Immature natural killer cell (primary cell): ENCODE results near the gene IL22RA1. TPM values are rescaled to one million over a fixed set of nuclear protein-coding genes. Genes with fewer than 3 reads are reported as not detected.

Experiments used
- DNase-seq, 3 donors: peaks; one replicate each; pipeline ENCODE4 v3.0.0; 2022; ENCODE audit warnings: mixed read lengths in 1 of 3
- H3K27ac Mint-ChIP-seq, 6 donors: one replicate each; pipeline ENCODE4 v1.8.0; 2020; ENCODE audit warnings: mixed read lengths in 6 of 6, mild to moderate bottlenecking in 5 of 6, inconsistent platforms in 4 of 6, moderate library complexity in 3 of 6
- H3K27me3 Mint-ChIP-seq, 3 donors: one replicate each; pipeline ENCODE4 v1.8.0; 2020 to 2021; ENCODE audit warnings: low read depth in 3 of 3, mild to moderate bottlenecking in 3 of 3, mixed read lengths in 3 of 3, moderate library complexity in 3 of 3, inconsistent platforms in 1 of 3
- H3K36me3 Mint-ChIP-seq, 3 donors: one replicate each; pipeline ENCODE4 v1.8.0; 2020; ENCODE audit warnings: mixed read lengths in 3 of 3, inconsistent platforms in 2 of 3, mild to moderate bottlenecking in 2 of 3
- H3K4me1 Mint-ChIP-seq, 2 donors: one replicate each; pipeline ENCODE4 v1.8.0; 2020; ENCODE audit warnings: inconsistent platforms in 2 of 2, mild to moderate bottlenecking in 2 of 2, mixed read lengths in 2 of 2, moderate library complexity in 1 of 2
- H3K4me3 Mint-ChIP-seq, 5 donors: one replicate each; pipeline ENCODE4 v1.8.0; 2020; ENCODE audit warnings: mild to moderate bottlenecking in 5 of 5, mixed read lengths in 5 of 5, inconsistent platforms in 3 of 5, moderate library complexity in 3 of 5
- H3K9me3 Mint-ChIP-seq, 6 donors: one replicate each; pipeline ENCODE4 v1.8.0; 2020; ENCODE audit warnings: mild to moderate bottlenecking in 6 of 6, mixed read lengths in 6 of 6, inconsistent platforms in 4 of 6, moderate library complexity in 3 of 6
- polyA plus RNA-seq, 3 donors: library from polyadenylated mRNA; unstranded; fragments of 300-500 nt; fragmentation: Illumina TruSeq; gene quantifications; one replicate each; pipeline ENCODE4 v1.2.3, GENCODE V29; 2021

The IL22RA1 gene, protein sequence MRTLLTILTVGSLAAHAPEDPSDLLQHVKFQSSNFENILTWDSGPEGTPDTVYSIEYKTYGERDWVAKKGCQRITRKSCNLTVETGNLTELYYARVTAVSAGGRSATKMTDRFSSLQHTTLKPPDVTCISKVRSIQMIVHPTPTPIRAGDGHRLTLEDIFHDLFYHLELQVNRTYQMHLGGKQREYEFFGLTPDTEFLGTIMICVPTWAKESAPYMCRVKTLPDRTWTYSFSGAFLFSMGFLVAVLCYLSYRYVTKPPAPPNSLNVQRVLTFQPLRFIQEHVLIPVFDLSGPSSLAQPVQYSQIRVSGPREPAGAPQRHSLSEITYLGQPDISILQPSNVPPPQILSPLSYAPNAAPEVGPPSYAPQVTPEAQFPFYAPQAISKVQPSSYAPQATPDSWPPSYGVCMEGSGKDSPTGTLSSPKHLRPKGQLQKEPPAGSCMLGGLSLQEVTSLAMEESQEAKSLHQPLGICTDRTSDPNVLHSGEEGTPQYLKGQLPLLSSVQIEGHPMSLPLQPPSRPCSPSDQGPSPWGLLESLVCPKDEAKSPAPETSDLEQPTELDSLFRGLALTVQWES
- not detected for polyA plus RNA-seq

DNA sequence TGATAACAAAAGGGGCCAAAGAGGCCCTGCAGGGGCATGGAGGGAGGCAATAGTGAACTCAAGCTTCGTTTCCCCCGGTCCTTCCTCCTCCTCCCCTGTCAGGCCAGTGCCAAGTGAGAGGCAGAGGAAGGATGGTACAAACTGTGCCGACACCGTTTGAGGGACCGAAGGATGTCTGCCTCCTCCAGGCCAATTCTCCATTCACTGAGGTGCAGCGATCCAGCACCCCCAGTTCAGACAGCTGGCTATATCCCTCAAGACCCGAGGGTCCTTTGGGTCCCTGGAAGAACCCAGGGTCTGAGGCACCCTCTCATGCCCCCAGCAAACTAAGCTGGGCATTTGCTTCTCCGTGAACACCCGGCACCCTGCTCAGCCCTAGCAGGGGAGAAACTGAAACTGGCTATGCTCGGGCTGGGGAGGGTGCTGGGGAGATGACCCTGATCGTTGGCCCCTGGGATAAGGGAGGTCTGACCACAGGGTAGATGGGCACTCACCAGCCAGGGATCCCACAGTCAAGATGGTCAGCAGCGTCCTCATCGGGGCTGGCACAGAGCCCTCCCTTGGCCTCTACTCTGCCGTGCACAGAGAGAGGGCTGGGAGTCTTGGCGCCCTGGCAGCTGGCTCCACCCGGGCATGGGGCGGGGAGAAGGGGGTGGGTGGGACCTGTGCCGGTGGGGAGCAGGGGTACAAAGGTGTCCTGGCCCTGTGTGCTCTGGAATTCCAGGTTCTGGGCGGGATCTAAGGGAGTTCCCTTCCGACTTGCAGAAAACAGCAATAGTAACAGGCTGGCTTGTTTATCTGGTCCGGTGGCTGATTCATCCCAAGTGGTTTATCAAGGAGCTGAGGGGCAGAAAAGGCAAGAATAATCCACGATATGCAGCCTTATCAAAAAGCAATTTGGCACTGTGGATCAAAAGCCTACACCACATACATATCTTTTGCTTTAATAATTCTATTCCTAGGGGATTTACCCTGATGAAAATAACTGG is at the start of gene IL22RA1:
Gene IL22RA1, minus strand, starts transcription at position 595 of the 989 bp plus-strand sequence. Its CDS starts 58 bp downstream, at position 537.
- no peak for DNase-seq
- peak within 1 kb of the TSS in 1 of 6 donors; percentile 20 for H3K27ac Mint-ChIP-seq

DNA sequence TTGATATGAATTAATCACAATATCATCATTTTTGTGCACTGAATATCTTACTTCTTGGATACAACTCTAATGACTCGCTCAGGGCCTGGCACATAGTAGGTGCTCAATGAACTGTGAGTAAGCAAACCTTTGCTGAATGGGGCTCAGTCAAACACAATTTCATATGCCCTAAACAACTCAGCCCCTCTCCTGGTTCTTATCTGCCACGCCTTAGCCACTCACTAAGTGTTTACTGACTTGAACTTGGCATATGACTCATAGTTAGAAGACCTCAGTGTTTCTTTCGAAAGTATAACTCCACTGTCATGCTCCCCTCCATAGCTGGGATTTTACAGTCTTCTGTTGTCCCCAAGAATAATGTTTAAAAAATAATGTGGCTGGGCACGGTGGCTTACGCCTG is 48.9 kb upstream of the IL22RA1 start:
- Mint-ChIP-seq H3K27ac (peak overlapping the region in 2 of 6 donors; percentile 83 to 85), H3K27me3 (peaks cover 11 to 18% (median 16%) of the 10 kb centered on the region in 3 donors), H3K4me1 (peaks cover 10 to 20% of the 10 kb centered on the region in 2 donors), H3K9me3 (peaks cover 0 to 2% (median 0%) of the 10 kb centered on the region in 6 donors), H3K36me3 (no peaks in the 10 kb centered on the region), H3K4me3 (peak overlapping the region in 1 of 5 donors; percentile 68)
- DNase-seq: peak in 1 of 3 donors; percentile 25

More for the DNA sequence above, at the start of gene IL22RA1:
- no peaks in the 10 kb centered on the region for H3K36me3 Mint-ChIP-seq
- no peaks in the 10 kb centered on the region for H3K9me3 Mint-ChIP-seq
- peaks cover 5 to 7% of the 10 kb centered on the region in 2 donors for H3K4me1 Mint-ChIP-seq
- no peak within 1 kb of the TSS for H3K4me3 Mint-ChIP-seq
- peaks cover 2 to 7% (median 3%) of the 10 kb centered on the region in 3 donors for H3K27me3 Mint-ChIP-seq

DNA sequence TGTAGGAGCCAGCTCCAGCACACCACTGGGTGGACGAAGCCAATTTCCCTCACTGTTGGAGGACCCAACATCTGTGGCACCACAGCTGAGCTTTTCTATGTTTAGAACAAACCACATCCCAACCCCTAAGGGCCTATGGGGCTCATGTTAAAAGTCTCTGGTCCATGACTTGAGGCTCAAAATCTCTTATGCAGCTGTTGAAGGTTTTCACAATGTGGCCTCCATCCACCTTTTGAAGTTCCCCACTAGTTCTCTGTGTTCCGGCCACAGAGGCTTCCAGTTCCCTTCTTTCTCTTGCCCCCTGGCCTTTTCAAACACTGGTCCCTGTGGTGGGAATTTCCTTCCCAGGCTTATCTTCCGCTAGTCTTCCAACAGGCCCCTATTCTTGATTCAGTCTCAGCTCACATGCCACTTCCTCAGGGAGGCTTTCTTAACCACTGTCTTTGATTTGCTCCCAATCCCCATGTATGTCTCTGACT is 48.1 kb upstream of the IL22RA1 start:
- no peak for DNase-seq
- Mint-ChIP-seq H3K27ac (peak overlapping the region in 3 of 6 donors; percentile 2 to 85 (median 83)), H3K9me3 (peaks cover 0 to 2% (median 0%) of the 10 kb centered on the region in 6 donors), H3K4me3 (peak overlapping the region in 1 of 5 donors; percentile 89), H3K4me1 (peaks cover 13 to 27% of the 10 kb centered on the region in 2 donors), H3K27me3 (peaks cover 12 to 20% (median 20%) of the 10 kb centered on the region in 3 donors), H3K36me3 (no peaks in the 10 kb centered on the region)

DNA sequence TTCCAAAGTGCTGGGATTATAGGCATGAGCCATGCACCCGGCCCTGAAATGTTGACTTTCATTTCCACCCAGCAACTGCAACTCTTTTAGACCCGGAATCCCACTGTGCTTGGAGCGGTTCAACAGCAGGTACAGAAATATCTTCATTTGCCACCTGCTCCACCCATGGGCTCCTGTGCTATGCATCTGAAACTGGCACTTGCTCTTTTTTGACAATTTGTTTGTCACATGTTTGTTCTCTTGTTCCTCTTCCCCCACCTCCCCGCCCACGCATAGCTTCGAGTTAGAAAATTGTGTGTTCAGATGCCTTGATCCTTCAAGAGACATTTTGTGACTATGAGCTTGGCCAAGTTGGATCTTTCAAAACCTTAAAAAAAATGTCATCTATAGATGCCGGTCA is 46.6 kb upstream of the IL22RA1 start:
- peaks cover 0 to 2% (median 0%) of the 10 kb centered on the region in 6 donors for H3K9me3 Mint-ChIP-seq
- peak in 1 of 3 donors; percentile 44 for DNase-seq
- H3K36me3 Mint-ChIP-seq: no peaks in the 10 kb centered on the region
- H3K4me3 Mint-ChIP-seq: peak overlapping the region in 4 of 5 donors; percentile 15 to 89 (median 29)
- peak overlapping the region in 2 of 6 donors; percentile 83 to 92 for H3K27ac Mint-ChIP-seq
- peaks cover 13 to 27% of the 10 kb centered on the region in 2 donors for H3K4me1 Mint-ChIP-seq
- peaks cover 11 to 24% (median 20%) of the 10 kb centered on the region in 3 donors for H3K27me3 Mint-ChIP-seq

DNA sequence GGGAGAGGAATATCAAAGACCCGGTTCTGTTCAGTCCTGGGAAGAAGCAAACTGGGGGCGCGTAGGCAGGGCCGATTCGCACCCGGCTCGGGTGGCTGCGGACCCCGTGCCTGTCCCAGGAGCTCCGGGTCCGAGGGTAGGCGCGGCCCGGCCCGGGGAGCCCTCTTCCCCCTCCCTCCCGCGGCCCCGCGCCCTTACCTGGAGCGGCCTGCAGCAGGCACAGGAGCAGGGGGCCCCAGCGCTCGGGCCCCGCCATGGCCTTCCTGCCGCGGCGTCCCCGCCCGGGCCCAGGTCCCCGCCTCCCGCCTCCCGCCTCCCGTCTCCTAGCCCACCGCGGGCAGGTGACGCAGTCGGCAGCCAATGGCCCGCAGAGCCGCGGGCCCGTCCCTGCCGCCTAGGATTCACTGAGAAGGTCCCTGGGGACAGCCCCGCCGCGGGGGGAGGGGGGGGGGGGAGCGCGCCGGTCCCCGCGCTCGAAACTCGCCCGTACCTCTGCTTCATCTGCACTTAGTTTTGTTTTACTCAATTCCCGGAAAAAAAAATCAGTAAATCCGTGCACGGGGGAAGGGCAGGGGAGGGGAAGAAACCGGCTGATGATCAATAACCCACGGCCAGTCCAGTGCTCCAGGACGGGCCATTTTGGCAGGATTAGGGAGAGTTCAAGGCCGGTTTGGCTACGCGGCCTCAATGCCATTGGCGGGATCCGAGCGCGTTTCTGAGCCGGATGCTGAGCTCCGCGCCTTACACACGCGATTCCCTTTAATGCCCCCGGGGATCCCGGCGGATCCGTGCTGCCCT is 44.3 kb upstream of the IL22RA1 start, which contains the start of gene IFNLR1:
Gene IFNLR1, minus strand, starts transcription at position 297 of the 798 bp plus-strand sequence. Its CDS starts 41 bp downstream, at position 256.
- peak within 1 kb of the TSS in 2 of 6 donors; percentile 87 to 91 for H3K27ac Mint-ChIP-seq
- no peaks in the 10 kb centered on the region for H3K36me3 Mint-ChIP-seq
- peaks cover 13 to 27% of the 10 kb centered on the region in 2 donors for H3K4me1 Mint-ChIP-seq
- H3K4me3 Mint-ChIP-seq: peak within 1 kb of the TSS; percentile 71 to 89 (median 77)
- H3K9me3 Mint-ChIP-seq: peaks cover 0 to 1% (median 0%) of the 10 kb centered on the region in 6 donors
- peak in 2 of 3 donors; percentile 6 to 51 for DNase-seq
- peaks cover 8 to 16% (median 13%) of the 10 kb centered on the region in 3 donors for H3K27me3 Mint-ChIP-seq

DNA sequence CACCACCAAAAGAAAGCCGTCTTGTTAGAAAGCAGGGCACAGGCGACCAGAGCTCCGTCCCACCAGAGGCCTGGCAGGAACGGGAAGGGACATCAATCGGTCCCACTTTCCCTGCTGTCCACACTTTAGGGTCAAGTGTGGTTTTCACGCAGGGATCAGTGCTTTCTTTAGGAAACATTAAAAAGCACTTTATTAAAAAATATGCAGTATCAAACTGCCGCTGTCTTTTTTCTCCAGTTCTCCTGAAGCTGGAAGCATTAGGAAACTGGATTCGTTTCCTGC is 43.7 kb upstream of the IL22RA1 start:
- Mint-ChIP-seq H3K4me1 (peaks cover 13 to 27% of the 10 kb centered on the region in 2 donors), H3K27me3 (peaks cover 10 to 16% (median 13%) of the 10 kb centered on the region in 3 donors), H3K27ac (peak overlapping the region in 2 of 6 donors; percentile 87 to 91), H3K9me3 (peaks cover 0 to 1% (median 0%) of the 10 kb centered on the region in 6 donors), H3K4me3 (peak overlapping the region; percentile 53 to 89 (median 63)), H3K36me3 (no peaks in the 10 kb centered on the region)
- no peak for DNase-seq

DNA sequence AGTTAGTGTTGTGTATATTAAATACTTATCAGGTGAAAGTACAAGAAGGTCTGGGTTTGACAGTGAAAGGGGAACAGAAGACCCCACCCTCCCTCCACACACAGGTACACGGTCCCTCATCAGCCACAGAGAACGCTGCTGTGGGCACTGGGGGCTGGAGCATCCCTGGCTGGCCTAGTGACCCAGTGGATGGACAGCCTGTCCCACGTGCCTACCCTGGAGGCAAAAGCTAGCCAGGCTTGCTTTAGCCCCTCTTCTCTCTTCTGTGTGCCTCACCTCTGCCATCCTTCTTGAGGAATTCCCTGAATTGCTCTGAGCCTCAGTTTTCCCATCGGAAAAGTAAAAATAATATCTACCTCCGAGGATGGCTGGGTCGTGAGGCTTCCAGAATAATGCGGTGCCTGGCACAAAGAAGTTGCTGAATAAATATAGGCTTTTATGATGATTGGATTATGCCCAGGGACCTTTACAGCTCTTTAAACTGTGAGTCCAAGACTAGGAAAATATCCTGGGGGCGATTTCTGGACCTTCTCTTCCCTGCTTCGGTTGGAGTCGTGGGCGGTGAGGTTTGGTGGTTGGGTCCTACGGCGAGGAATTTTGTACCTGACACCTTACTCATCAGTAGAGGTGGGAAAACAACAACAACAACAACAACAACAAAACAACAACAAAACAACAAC is 43.2 kb upstream of the IL22RA1 start:
- no peak for DNase-seq
- H3K36me3 Mint-ChIP-seq: no peaks in the 10 kb centered on the region
- peaks cover 13 to 27% of the 10 kb centered on the region in 2 donors for H3K4me1 Mint-ChIP-seq
- H3K9me3 Mint-ChIP-seq: peaks cover 0 to 1% (median 0%) of the 10 kb centered on the region in 6 donors
- H3K27me3 Mint-ChIP-seq: peaks cover 12 to 16% (median 12%) of the 10 kb centered on the region in 3 donors
- peak overlapping the region in 2 of 6 donors; percentile 87 to 91 for H3K27ac Mint-ChIP-seq
- peak overlapping the region; percentile 53 to 89 (median 63) for H3K4me3 Mint-ChIP-seq

DNA sequence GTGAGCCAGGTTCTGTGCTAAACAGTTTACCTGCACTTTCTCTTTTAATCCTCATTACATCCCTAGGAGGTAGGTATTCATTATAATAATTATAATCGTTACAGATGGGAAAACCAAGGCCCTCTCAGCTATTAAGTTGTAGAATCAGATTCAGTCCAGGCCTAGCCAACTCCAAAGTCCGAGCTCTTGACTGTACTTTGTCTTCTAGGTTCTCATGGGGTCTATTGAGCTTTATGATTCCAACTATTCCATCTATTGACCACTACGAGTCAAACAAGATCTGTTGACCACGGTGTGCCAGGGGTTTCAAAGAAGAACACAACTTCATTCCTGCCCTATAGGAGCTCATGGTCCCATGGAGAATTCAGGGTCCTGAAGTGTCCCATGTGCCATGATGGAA is 42.1 kb upstream of the IL22RA1 start:
- Mint-ChIP-seq H3K27ac (no peak overlapping the region), H3K36me3 (no peaks in the 10 kb centered on the region), H3K4me3 (no peak overlapping the region), H3K9me3 (peaks cover 0 to 1% (median 0%) of the 10 kb centered on the region in 6 donors), H3K27me3 (peaks cover 12 to 16% (median 12%) of the 10 kb centered on the region in 3 donors), H3K4me1 (peaks cover 13 to 23% of the 10 kb centered on the region in 2 donors)
- DNase-seq: no peak

DNA sequence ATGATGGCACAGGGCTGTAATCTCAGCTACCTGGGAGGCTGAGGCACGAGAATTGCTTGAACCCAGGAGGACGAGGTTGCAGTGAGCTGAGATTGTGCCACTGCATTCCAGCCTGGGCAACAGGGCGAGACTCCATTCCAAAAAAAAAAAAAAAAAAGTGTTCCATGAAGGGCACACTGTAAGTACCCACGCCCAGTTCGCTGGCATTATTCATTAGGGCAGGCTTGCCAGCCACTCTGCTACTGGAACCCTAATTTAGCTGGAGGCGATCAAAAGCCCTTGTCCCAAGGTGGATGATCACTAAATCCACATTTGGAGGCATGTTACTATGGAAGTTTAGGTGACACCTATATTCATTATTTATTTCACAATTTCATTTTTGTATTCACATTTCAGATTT is 39.1 kb upstream of the IL22RA1 start:
- H3K27me3 Mint-ChIP-seq: peaks cover 4 to 8% (median 5%) of the 10 kb centered on the region in 3 donors
- H3K27ac Mint-ChIP-seq: no peak overlapping the region

DNA sequence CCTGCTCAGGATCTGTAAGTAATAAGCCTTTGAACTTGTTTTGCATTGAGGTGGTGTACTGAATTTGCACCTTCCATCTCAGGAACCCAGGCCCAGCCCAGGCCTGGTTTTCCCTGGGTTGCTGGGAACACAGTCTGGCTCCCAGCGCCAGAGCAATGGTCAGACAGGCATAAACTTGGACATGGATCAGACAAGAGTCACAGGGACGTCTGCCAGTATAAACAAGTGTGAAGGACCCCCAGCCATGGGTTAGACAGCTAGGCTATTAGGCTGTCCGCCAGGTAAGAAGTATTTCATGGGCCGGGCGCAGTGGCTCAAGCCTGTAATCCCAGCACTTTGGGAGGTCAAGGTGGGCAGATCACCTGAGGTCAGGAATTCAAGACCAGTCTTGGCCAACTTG is 38.7 kb upstream of the IL22RA1 start:
- Mint-ChIP-seq H3K9me3 (peaks cover 0 to 1% (median 0%) of the 10 kb centered on the region in 6 donors), H3K4me1 (peaks cover 3 to 5% of the 10 kb centered on the region in 2 donors), H3K27me3 (peaks cover 4 to 8% (median 5%) of the 10 kb centered on the region in 3 donors), H3K27ac (peak overlapping the region in 1 of 6 donors; percentile 66), H3K4me3 (no peak overlapping the region), H3K36me3 (no peaks in the 10 kb centered on the region)
- DNase-seq: no peak

More for the DNA sequence above, 39.1 kb upstream of the IL22RA1 start:
- Mint-ChIP-seq H3K9me3 (peaks cover 0 to 1% (median 0%) of the 10 kb centered on the region in 6 donors), H3K4me1 (peaks cover 3 to 7% of the 10 kb centered on the region in 2 donors), H3K4me3 (no peak overlapping the region), H3K36me3 (no peaks in the 10 kb centered on the region)
- no peak for DNase-seq

DNA sequence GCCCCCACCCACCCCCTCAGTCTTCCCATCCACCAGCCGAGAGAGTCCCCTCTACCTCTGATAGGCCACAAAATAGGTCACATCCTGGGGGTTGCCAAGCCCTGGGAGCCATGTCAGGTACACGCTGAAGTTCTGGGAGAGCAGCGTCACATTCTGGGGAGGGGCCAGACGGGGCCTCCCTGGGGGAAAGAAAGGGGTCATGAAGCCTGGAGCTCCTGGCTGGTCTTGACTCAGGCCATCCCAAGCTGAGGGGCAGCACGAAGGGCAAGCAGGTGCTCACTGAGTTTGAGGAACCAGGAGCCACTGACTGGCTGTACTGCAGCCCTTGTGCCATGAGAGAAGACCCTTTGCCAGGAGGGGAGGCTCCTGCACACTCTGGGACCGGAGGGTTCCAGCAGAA is 37.7 kb upstream of the IL22RA1 start:
- DNase-seq: no peak
- no peak overlapping the region for H3K27ac Mint-ChIP-seq
- peaks cover 0 to 3% (median 0%) of the 10 kb centered on the region in 6 donors for H3K9me3 Mint-ChIP-seq

More for the DNA sequence above, 37.7 kb upstream of the IL22RA1 start:
- H3K4me1 Mint-ChIP-seq: no peaks in the 10 kb centered on the region
- H3K4me3 Mint-ChIP-seq: no peak overlapping the region
- peaks cover 2 to 4% (median 2%) of the 10 kb centered on the region in 3 donors for H3K27me3 Mint-ChIP-seq
- H3K36me3 Mint-ChIP-seq: no peaks in the 10 kb centered on the region
